ENCODE data around the gene TTYH1. TPM values are rescaled to one million over a fixed set of nuclear protein-coding genes. Genes with fewer than 3 reads are reported as not detected.
"Not testable (repeated sequence)": the region's sequence is repeated elsewhere in the genome, so short reads cannot be mapped to it uniquely, and the experiment has no call there.

TTYH1 gene
- total and polyA plus RNA-seq, 2 of the 4 experiments (the other 2 are of a cell fraction), result not detected

- CTCF ChIA-PET, result not testable (repeated sequence)
These were observed 45.4 kb upstream of the TTYH1 start for GRCh38 chr19:54369688-54370433.

DNA sequence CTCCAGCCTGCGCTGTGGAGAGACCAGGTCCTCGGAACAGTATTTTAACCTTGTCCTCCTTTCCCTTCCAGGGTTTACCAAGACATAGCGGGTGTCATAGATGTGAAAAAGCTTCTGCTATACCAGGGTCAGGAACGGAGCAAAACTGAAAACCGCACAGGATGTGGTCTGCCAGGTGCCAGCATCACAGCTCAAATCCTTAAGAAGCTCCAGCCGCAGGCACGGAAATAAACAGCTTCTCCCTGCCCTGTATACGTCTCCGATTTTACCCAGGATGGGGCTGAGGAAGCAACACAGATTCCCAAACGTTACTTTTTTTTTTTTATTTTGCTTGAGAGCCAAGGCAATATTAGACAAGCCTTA is 44.8 kb upstream of the TTYH1 start:
- H3K56ac ChIP-seq (ENCODE audit: extremely low read depth, insufficient read depth, low read length); H2BK15ac ChIP-seq (ENCODE audit: low read depth, low read length); H3K18ac ChIP-seq (ENCODE audit: low read depth, low read length); in situ Hi-C loops (cut with MboI; ENCODE audit: low sequenced_read_pairs); ATAC-seq (ENCODE audit: low read depth); H3K9me3 ChIP-seq (ENCODE audit: control insufficient read depth, insufficient read depth, low read length); H2BK20ac ChIP-seq (ENCODE audit: low read depth, low read length); BruUV-seq (replicated peaks); H3K27ac ChIP-seq (ENCODE audit: insufficient read depth, low read length); H3K4ac ChIP-seq (ENCODE audit: low read depth, low read length); H3K4me3 ChIP-seq (ENCODE audit: insufficient read depth, low read depth, low read length); H3K79me1 ChIP-seq (ENCODE audit: low read depth in 1 of 2, low read length in 2 of 2); H3K27me3 ChIP-seq (ENCODE audit: control insufficient read depth, insufficient read depth, low read length); H3K9ac ChIP-seq (ENCODE audit: low read depth, low read length); dilution Hi-C loops (cut with HindIII; ENCODE audit: low sequenced_read_pairs, unreplicated experiment); H3K14ac ChIP-seq (replicated peaks; ENCODE audit: low read depth, low read length); H4K20me1 ChIP-seq (ENCODE audit: insufficient read depth, low read length); intact Hi-C loops (cut with micrococcal nuclease); H2AK9ac ChIP-seq (replicated peaks; ENCODE audit: low read depth, low read length, poor library complexity); H2BK5ac ChIP-seq (ENCODE audit: low read depth, low read length, poor library complexity, severe bottlenecking); H3K4me1 ChIP-seq (ENCODE audit: control insufficient read depth, insufficient read depth, low read length); H2BK120ac ChIP-seq (ENCODE audit: low read depth, low read length); H4K5ac ChIP-seq (ENCODE audit: low read depth, low read length); H4K8ac ChIP-seq (ENCODE audit: low read depth in 2 of 2, low read length in 2 of 2); H3K36me3 ChIP-seq (ENCODE audit: control insufficient read depth, insufficient read depth, low read length); H4K91ac ChIP-seq (ENCODE audit: insufficient read depth, low read depth, low read length); POLR2A ChIA-PET (ENCODE audit: unreplicated experiment); H3K23ac ChIP-seq (ENCODE audit: low read depth, low read length); H2AFZ ChIP-seq (replicated peaks; ENCODE audit: low read length, poor library complexity); H3K4me2 ChIP-seq (ENCODE audit: low read depth, low read length); DNase-seq; CTCF ChIA-PET; H2AK5ac ChIP-seq (ENCODE audit: low read depth, low read length); H3K9me1 ChIP-seq (ENCODE audit: insufficient read depth, low read length): not testable (repeated sequence)
- 51% methylated on average over 3 of the region's 10 CpGs; no CpG with 5 or more reads in 1 of the 2 experiments for WGBS, 2 experiments (ENCODE audit: extremely low coverage in 2 of 2, insufficient read length in 1 of 2)

More at GRCh38 chr19:54369688-54370433, 45.4 kb upstream of the TTYH1 start:
- H2BK15ac ChIP-seq (ENCODE audit: low read depth, low read length); dilution Hi-C loops (cut with HindIII; ENCODE audit: low sequenced_read_pairs, unreplicated experiment); H3K4me3 ChIP-seq (ENCODE audit: insufficient read depth, low read depth, low read length); H3K56ac ChIP-seq (ENCODE audit: extremely low read depth, insufficient read depth, low read length); H3K4ac ChIP-seq (ENCODE audit: low read depth, low read length); H3K14ac ChIP-seq (replicated peaks; ENCODE audit: low read depth, low read length); H3K79me1 ChIP-seq (ENCODE audit: low read depth in 1 of 2, low read length in 2 of 2); H3K4me2 ChIP-seq (ENCODE audit: low read depth, low read length); H3K18ac ChIP-seq (ENCODE audit: low read depth, low read length); ATAC-seq (ENCODE audit: low read depth); intact Hi-C loops (cut with micrococcal nuclease); in situ Hi-C loops (cut with MboI; ENCODE audit: low sequenced_read_pairs); H2AFZ ChIP-seq (replicated peaks; ENCODE audit: low read length, poor library complexity); H2AK5ac ChIP-seq (ENCODE audit: low read depth, low read length); H3K9me1 ChIP-seq (ENCODE audit: insufficient read depth, low read length); DNase-seq; H3K23ac ChIP-seq (ENCODE audit: low read depth, low read length); H2BK5ac ChIP-seq (ENCODE audit: low read depth, low read length, poor library complexity, severe bottlenecking); H3K27me3 ChIP-seq (ENCODE audit: control insufficient read depth, insufficient read depth, low read length); H4K20me1 ChIP-seq (ENCODE audit: insufficient read depth, low read length); H2AK9ac ChIP-seq (replicated peaks; ENCODE audit: low read depth, low read length, poor library complexity); H3K9ac ChIP-seq (ENCODE audit: low read depth, low read length); H3K36me3 ChIP-seq (ENCODE audit: control insufficient read depth, insufficient read depth, low read length); H2BK120ac ChIP-seq (ENCODE audit: low read depth, low read length); BruUV-seq (replicated peaks); H4K8ac ChIP-seq (ENCODE audit: low read depth in 2 of 2, low read length in 2 of 2); H3K9me3 ChIP-seq (ENCODE audit: control insufficient read depth, insufficient read depth, low read length); H3K4me1 ChIP-seq (ENCODE audit: control insufficient read depth, insufficient read depth, low read length); H4K5ac ChIP-seq (ENCODE audit: low read depth, low read length); H3K27ac ChIP-seq (ENCODE audit: insufficient read depth, low read length); H4K91ac ChIP-seq (ENCODE audit: insufficient read depth, low read depth, low read length); H2BK20ac ChIP-seq (ENCODE audit: low read depth, low read length); POLR2A ChIA-PET (ENCODE audit: unreplicated experiment): not testable (repeated sequence)
- no CpG with 5 or more reads among the region's 19 CpGs for WGBS, 2 experiments (ENCODE audit: extremely low coverage in 2 of 2, insufficient read length in 1 of 2)

All from IMR-90 (cell line).